LoVo (cell line): ENCODE measurements around the gene DLG2.

ENCODE experiments used
- DNase-seq: peaks from one replicate; pipeline ENCODE4 v3.0.0-alpha.2; 2016; ENCODE audit warnings: low spot score

Gene DLG2

DNA sequence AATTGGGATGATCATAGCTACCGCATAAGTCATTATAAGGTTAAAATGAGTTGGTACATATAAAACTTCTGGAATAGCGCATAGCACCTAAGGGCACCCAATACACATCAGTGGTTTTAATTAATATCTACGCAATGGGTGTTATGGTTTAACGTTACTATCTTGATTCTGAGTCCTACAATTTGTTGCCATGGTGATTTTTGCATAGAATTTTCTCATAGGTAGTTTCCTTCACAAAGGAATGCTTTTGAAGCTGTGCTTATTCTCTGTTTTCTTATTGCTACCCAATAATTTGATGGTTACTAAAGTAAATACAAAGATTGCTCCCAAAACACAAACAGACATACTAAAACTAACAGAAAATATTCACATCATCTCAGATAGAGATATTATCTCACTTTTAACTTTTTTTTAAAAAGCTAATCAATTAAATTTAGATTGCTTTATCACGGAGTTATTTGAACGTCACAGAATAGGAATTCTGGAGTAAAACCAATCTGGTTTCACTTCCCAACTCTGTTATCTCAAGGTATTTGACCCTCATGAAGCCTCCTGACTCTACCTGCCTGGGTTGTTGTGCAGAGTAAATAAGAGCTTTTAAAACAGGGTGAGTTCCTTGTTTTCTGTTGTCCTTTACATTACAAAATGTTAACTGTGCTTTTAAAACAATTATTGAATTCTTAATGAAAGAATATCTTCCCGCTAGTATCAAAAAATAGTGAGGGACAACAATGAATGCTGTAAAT lies 1705.5 kb downstream of the DLG2 start:
- DNase-seq = no peak

- no peak for DNase-seq
Measured at GRCh38 chr11:83918476-83918875, 1708.7 kb downstream of the DLG2 start.

DNA sequence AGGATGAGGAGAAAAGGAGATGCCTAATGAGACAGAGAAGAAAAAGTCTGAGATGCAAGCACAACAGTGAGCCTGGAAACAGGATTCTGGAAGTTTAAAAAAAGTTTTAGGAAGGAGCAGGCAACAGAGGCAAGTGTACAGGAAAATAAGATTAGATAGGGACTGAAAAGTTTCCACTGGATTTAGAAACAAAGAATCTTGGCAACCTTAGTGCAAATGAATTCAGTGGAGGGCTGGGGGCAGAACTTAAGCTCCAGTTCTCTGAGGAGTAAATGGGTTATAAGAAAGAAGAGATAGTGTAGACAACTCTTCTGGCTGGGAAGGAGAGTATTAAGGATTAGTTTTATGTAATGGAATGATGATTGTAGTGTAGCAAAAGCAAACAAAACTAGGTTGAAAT lies 1712.1 kb downstream of the DLG2 start:
- DNase-seq = no peak

GRCh38 chr11:83909579-83910534 lies 1717.3 kb downstream of the DLG2 start:
- no peak for DNase-seq

DNA sequence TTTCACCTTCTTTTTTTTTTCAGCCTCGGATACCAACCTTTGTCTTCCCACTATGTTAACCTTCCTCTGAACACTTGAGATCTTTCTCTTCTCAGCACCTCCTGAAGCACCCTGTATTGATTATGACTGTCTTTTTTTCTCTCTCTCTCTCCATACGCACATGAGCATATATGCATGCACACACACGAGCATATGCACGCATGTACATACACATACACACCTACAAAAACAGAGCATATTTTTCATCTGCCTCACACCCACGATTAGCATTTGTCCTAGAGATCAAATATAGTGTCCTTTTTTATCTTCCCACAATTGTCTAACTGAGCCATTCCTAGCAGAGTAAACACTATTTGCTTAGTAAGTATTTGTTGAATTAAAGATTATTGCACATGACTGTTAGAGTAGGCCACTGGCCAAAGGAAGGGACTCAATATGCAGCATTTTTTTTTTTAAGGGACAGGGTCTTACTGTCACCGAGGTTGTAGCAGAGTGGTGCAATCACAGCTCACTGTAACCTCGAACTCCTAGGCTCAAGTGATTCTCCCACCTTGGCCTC lies 1718.8 kb downstream of the DLG2 start:
- no peak for DNase-seq

- no peak for DNase-seq
Measured at GRCh38 chr11:83895516-83895915, 1731.6 kb downstream of the DLG2 start.

- DNase-seq = no peak
Measured at GRCh38 chr11:83881428-83881827, 1745.7 kb downstream of the DLG2 start.

- no peak for DNase-seq
Measured at GRCh38 chr11:83871054-83871453, 1756.1 kb downstream of the DLG2 start.

GRCh38 chr11:83866655-83867054 lies 1760.5 kb downstream of the DLG2 start:
- no peak for DNase-seq

DNA sequence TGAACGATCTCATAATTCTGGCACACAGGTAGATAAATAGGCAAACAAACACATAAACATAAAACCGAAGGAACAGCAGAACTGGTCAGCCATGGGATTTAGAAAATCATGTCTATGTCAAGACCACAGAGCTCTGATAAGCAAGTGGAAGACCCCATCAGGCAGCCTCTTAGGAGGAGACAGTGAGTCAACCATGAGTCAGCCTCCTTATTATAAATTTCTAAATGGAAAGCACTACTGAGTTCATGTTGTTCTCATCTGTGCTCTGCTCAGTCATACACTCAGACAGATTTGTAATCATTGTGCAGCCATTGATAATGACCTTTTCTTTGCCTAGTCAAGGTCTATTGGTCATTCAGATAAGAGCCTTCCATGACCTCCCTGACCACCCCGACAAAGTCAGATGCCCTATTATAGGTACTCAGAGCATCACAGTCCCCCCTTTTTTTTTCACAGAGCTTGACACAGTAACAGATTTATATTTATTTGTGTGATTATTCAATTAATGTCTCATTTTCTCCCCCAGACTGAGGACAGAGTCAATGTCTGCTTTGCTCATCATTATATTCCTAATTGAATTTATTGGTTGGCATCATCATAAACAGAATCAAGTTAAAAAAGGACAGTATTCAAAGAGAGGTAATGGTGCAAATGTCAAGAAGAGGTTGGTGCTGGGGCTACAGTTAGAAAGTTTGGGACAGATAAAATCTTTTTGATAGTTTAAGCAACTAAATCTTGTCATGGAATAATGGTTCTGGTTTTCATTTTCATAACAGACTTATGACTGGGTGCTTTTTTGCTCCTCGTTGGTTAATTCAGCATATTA lies 1761.3 kb downstream of the DLG2 start:
- no peak for DNase-seq

GRCh38 chr11:83864412-83865057 lies 1762.6 kb downstream of the DLG2 start:
- DNase-seq = no peak

- DNase-seq = no peak
Measured at GRCh38 chr11:83863272-83863671, 1763.9 kb downstream of the DLG2 start.

- DNase-seq = no peak
Measured at GRCh38 chr11:83862691-83863090, 1764.5 kb downstream of the DLG2 start.

- no peak for DNase-seq
Measured at GRCh38 chr11:83862033-83862432, 1765.1 kb downstream of the DLG2 start.

DNA sequence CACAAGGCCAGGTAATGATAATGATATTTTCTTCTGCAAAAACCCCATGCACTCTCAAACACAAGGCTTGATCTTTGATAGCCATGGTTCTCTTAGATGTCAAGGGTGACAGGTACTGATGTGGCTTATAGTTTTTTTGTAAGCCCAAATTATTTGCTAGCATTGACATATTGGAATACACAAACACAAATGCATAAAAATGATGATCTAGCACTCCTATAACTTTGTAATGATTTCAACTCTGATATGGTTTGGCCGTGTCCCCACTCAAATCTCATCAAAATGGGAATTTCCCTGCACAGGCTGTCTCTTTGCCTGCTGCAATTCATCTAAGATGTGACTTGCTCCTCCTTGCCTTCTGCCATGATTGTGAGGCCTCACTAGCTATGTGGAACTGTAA lies 1768.5 kb downstream of the DLG2 start:
- no peak for DNase-seq

DNA sequence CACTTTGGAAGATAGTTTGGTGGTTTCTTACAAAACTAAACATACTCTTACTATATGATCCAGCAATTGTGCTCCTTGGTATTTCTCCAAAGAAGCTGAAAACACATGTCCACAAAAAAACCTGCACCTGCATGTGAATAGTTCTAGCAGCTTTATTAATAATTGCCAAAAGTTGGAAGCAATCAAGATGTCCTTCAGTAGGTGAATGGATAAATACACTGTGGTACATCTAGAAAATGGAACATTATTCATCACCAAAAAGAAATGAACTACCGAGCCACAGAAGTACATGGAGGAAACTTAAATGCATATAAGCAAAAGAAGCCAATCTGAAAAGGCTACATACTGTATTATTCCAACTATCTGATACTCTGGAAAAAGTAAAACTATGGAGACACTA lies 1771.9 kb downstream of the DLG2 start:
- DNase-seq = no peak

DNA sequence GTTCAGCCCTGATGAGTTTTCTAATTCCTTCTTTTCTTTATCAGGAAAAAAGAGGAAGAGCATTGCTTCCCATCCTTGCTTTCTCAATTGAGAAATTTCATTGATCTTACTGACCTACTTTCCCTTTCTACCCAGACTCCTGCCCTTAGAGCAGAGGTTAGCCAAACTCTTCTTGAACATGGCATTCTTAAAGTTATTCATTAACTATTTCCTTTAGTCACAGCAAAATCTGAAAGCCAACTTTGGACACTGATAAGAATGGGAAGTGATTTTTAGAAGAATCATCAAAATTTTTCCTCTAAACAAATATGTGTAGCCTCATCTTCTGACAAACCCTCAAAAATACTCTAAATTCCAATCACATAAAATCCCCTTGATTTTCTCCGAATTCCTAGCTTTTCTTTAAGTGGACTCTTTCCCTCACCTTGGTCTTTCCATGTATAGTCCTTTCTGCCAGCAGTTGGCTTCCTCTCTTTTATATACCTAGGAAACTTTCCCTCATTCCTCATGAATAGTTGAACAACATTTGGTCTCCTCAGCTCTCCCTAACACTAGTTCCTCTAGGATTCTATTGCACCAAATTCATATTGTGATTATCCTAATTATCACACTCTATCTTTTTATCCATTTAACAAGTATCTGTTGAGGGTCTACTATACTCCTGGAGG lies 1774.2 kb downstream of the DLG2 start:
- no peak for DNase-seq

DNA sequence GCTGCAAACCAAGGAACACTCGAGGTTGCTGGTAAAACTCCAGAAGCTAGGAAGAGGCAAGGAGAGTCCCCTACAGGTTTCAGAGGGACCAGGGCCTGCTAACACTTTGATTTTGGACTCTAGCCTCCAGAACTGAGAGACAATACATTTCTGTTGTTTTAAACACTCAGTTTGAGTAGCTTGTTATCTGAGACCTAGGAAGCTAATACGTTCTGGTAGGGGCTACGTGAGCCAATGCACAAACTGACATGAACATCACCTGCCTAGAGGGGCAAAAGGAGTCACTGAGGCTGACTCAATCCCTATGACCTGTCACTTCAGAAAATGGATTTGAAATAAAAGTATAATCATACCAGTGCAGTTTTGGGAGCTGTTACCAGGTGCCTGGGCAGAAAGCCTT lies 1775.1 kb downstream of the DLG2 start:
- no peak for DNase-seq

- DNase-seq = no peak
Measured at GRCh38 chr11:83847467-83848034, 1779.6 kb downstream of the DLG2 start.

DNA sequence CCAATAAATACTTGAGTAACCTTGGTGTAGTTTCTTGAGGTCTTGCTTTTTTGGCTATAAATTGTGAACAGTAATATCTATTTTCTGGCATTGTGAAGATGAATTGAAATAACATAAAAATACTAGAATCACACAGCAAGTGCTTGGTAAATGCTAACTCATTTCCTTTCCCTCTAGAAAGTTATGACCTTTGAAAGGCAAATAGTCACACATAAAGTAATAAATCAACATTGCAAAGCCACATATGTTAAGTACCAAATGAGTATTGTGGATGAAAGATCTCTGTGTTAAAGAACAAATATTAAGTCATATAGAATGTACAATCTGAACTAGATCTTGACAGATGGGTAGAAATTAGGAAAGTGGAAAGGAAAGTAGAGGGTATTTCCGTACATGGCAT lies 1781.3 kb downstream of the DLG2 start:
- DNase-seq = no peak

DNA sequence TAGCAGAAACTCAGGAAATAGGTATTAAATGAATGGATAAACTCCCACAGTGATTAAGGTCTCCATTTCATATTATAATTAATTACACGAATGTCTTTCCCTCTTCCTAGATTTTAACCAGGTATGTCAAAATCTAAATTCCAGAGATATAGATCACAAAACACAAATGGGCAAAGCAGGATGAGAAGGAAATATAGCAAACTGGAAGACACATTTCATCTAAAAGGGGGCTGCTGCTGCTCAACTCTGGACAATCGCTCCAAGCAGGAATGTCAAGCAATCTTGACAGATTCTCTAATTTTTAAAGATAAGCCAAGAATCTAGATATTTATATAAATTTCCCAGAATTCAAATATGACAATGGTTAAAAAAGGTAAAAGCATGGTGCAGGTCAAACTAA lies 1786.8 kb downstream of the DLG2 start:
- no peak for DNase-seq
